ENCODE results near the gene LRP3.

DNA sequence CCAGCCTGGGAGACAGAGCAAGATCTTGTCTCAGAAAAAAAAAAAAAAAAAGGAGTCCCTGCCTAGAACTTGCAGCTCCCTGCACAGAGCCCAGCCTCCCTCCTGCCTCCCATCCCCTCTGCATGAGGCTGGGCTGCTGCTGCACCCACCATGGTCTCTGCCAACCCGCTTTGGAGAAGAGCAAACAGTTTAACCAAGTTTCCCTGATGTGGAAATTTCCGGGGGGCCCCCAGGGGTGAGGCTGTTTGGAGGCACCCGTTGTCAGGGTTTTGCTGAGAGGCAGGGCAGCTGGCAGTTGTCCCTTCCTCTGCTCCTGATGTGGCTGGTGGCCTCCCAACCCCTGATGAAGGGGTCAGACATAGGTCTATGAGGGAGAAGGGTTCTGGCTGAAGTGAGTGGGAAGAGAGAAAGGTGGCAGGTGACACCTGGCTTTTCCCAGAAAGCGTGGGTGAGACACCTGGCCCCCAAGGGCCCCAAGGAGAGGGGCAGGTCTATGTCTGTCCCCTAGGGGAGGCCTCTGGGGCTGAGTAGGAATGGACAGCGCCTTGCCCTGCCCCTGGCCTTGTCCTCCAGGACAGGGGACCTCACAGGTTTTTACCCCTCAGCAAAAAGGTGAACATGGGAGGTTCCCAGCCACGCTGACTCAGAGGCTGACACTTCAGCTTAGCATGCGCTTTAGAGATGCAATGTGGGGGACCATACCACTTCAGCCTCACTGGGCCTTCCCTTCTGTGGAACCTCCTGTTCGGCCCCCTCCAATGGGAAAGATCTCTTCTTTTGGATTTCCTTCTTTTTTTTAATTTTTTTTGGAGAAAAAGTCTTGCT is 5.5 kb downstream of the LRP3 start:
- TF ChIP-seq, protein P1, sequence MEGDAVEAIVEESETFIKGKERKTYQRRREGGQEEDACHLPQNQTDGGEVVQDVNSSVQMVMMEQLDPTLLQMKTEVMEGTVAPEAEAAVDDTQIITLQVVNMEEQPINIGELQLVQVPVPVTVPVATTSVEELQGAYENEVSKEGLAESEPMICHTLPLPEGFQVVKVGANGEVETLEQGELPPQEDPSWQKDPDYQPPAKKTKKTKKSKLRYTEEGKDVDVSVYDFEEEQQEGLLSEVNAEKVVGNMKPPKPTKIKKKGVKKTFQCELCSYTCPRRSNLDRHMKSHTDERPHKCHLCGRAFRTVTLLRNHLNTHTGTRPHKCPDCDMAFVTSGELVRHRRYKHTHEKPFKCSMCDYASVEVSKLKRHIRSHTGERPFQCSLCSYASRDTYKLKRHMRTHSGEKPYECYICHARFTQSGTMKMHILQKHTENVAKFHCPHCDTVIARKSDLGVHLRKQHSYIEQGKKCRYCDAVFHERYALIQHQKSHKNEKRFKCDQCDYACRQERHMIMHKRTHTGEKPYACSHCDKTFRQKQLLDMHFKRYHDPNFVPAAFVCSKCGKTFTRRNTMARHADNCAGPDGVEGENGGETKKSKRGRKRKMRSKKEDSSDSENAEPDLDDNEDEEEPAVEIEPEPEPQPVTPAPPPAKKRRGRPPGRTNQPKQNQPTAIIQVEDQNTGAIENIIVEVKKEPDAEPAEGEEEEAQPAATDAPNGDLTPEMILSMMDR (IDR thresholded peaks at IDR 0.05): no peak
- TF ChIP-seq POLR2A (IDR thresholded peaks at IDR 0.05): no peak

Data from heart left ventricle (tissue), 13 donors.